KMS-11 (cell line): Measurements from ENCODE around the gene PRKG1.
"Not testable (repeated sequence)": the region's sequence is repeated elsewhere in the genome, so short reads cannot be mapped to it uniquely, and the experiment has no call there.

Source experiments
- H2AFZ ChIP-seq: fragments of 200-600 bp; sonication (generic); 2 replicates; pipeline ENCODE4 v1.6.1; 2016; ENCODE audit warnings: antibody characterized with exemption, mixed run types, low read depth
- H3K27ac ChIP-seq: fragments of 200-600 bp; sonication (generic); 2 replicates; pipeline ENCODE4 v1.6.1; 2016; ENCODE audit warnings: mild to moderate bottlenecking, mixed run types
- H3K27me3 ChIP-seq: fragments of 200-600 bp; sonication (generic); 2 replicates; pipeline ENCODE4 v1.6.1; 2017; ENCODE audit warnings: mild to moderate bottlenecking, low read depth, mixed run types, moderate library complexity; ENCODE audit not compliant: insufficient read depth
- H3K36me3 ChIP-seq: fragments of 200-600 bp; sonication (generic); 2 replicates; pipeline ENCODE4 v1.6.1; 2017; ENCODE audit warnings: mild to moderate bottlenecking, mixed run types; ENCODE audit not compliant: insufficient read depth
- H3K4me1 ChIP-seq: fragments of 200-600 bp; sonication (generic); 2 replicates; pipeline ENCODE4 v1.6.1; 2016; ENCODE audit warnings: mild to moderate bottlenecking, low read depth, mixed run types; ENCODE audit not compliant: poor library complexity, severe bottlenecking
- H3K4me2 ChIP-seq: fragments of 200-600 bp; sonication (generic); 2 replicates; pipeline ENCODE4 v1.7.0; 2016; ENCODE audit warnings: mild to moderate bottlenecking, mixed run types
- H3K4me3 ChIP-seq: fragments of 200-600 bp; sonication (generic); IDR thresholded peaks from 2 replicates; pipeline ENCODE4 v1.6.1; 2017; ENCODE audit warnings: low read depth, low read length, mixed read lengths; ENCODE audit not compliant: insufficient read depth
- H3K79me2 ChIP-seq: fragments of 200-600 bp; sonication (generic); 2 replicates; pipeline ENCODE4 v1.6.1; 2016; ENCODE audit warnings: low read depth, mixed run types; ENCODE audit not compliant: insufficient read depth
- H3K9ac ChIP-seq: fragments of 200-600 bp; sonication (generic); 2 replicates; pipeline ENCODE4 v1.6.1; 2016; ENCODE audit warnings: mild to moderate bottlenecking, mixed run types
- H4K20me1 ChIP-seq: fragments of 200-600 bp; sonication (generic); 2 replicates; pipeline ENCODE4 v1.6.1; 2016; ENCODE audit warnings: mild to moderate bottlenecking, mixed run types; ENCODE audit not compliant: insufficient read depth
- CTCF ChIP-seq: fragments of 200-600 bp; sonication (generic); conservative IDR thresholded peaks from 2 replicates; pipeline ENCODE4 v1.6.1; 2017; ENCODE audit warnings: low read depth, mild to moderate bottlenecking, antibody characterized with exemption, low read length, moderate library complexity, mixed read lengths

PRKG1 gene

DNA sequence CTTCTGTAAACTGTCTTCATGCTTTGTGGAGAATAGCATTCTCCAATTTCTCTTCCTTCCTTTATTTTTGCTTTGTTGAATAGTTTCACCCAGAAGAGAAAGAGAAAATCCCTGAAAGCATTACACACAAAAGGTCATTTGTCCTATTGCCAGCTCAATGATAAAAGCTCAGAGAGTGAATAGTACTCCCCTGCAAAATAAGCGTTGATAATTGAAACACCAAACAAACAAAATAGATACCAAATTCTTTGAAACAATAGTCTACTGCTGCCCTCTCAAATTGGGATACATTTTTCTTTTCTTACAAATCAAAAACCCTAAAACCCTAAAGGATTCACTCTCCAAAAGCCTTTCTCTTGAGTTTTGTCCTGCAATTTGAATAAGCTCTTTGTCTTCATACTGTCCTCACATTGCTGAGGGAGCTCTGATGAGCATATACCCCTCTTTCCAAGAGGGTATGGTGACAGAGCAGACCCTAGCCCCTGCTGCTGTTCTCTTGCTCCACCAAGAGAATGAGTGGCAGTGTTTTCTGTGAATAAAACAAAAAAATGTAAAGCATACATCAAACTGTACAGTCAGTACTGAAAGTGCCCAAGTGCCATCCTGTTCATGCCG, 490.7 kb downstream of the PRKG1 start:
- Histone ChIP-seq H3K79me2 (no peaks in the 10 kb centered on the region), H3K27ac (no peak overlapping the region), H3K4me1 (no peaks in the 10 kb centered on the region), H4K20me1 (no peaks in the 10 kb centered on the region), H3K36me3 (no peaks in the 10 kb centered on the region), H3K9ac (no peak overlapping the region), H3K27me3 (no peaks in the 10 kb centered on the region), H2AFZ (no peak overlapping the region), H3K4me2 (no peak overlapping the region), H3K4me3 (no peak overlapping the region)
- no peak for TF ChIP-seq CTCF

DNA sequence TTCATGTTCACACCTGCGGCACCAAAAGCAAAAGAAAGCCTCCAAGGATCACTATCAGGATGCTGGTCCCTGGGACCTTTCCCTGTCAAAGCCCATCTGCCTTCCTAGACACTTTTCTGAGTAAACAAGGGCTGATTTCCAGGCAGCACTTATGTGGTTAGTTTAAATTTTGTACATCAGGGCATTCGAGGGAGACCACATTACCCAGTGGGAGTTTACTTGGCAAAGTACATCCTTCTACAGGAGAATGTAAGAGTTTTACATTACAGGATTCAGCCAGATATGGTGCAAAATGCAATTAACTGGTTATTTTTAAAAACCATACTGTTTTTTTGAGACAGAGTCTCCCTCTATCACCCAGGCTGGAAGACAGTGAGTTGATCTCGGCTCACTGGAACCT, 493.0 kb downstream of the PRKG1 start:
- no peaks in the 10 kb centered on the region for H4K20me1 ChIP-seq
- no peak overlapping the region for H3K9ac ChIP-seq
- H3K4me3 ChIP-seq: no peak overlapping the region
- H3K27me3 ChIP-seq: no peaks in the 10 kb centered on the region
- TF ChIP-seq CTCF: no peak
- H3K27ac ChIP-seq: no peak overlapping the region
- no peak overlapping the region for H3K4me2 ChIP-seq
- no peaks in the 10 kb centered on the region for H3K36me3 ChIP-seq
- no peaks in the 10 kb centered on the region for H3K4me1 ChIP-seq
- H3K79me2 ChIP-seq: no peaks in the 10 kb centered on the region
- no peak overlapping the region for H2AFZ ChIP-seq

GRCh38 chr10:51569467-51569866, 495.2 kb downstream of the PRKG1 start:
- no peak for TF ChIP-seq CTCF

DNA sequence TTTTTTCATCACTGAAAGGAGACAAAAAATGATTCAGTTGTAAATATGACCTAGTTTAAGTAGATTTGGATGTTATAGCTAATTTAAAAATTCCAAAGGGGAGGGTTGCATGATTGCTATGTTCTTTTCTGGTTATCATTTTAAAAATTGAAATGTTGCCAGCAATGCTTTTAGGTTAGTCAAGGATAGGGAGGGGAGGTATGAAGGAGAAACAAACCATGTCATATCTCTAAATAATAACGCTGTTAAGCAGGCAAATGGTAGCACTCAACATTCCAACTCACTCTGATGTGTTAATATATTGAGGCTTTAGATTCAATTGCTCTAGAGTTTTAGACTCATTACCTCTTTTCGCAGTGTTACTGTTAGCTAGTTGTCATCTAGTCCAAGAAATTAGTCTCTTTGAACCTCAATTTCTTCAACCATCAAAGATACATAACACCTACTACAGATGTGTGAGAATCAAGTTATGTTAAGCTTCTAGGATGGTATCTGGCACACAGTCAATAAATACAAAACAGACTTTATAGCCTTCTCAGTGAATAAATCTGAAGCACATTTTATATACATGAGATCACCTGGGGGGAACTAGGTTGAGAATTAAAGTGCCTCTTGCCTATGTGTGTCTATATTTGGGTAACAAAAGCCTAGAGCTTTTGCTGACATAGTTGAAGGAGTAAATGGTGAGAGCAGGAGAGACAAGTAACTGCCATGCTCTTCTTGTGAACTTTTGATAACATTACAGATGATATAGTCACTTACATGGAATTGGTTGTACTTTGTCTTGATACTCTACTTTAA, 500.2 kb downstream of the PRKG1 start:
- Histone ChIP-seq H3K4me1 (no peaks in the 10 kb centered on the region), H3K27ac (no peak overlapping the region), H3K9ac (no peak overlapping the region), H4K20me1 (no peaks in the 10 kb centered on the region), H2AFZ (no peak overlapping the region), H3K4me2 (no peak overlapping the region), H3K4me3 (no peak overlapping the region), H3K36me3 (no peaks in the 10 kb centered on the region), H3K27me3 (no peaks in the 10 kb centered on the region), H3K79me2 (no peaks in the 10 kb centered on the region)
- TF ChIP-seq CTCF: no peak

More at GRCh38 chr10:51569467-51569866, 495.2 kb downstream of the PRKG1 start:
- Histone ChIP-seq H3K4me3 (no peak overlapping the region), H4K20me1 (no peaks in the 10 kb centered on the region), H3K27ac (no peak overlapping the region), H3K4me1 (no peaks in the 10 kb centered on the region), H3K79me2 (no peaks in the 10 kb centered on the region), H3K9ac (no peak overlapping the region), H3K27me3 (no peaks in the 10 kb centered on the region), H3K36me3 (no peaks in the 10 kb centered on the region), H2AFZ (no peak overlapping the region), H3K4me2 (no peak overlapping the region)

DNA sequence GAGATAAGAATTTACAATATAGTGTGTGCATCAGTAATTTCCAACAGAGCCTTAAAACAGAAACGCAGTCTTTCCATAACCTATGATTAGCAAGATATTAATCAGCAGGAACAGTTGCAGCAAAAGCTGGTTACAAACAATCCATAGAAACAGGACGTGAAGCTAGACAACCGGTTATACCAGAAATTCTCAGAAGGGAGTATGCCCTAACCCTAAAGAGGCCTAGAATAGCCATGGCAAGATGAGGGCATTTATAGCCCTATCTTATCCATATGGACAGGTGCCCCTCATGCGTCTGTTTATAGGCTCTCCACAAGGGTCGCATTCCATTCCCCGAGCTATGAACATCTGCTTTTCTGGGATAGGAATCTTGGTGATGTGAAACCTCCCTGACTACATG, 506.9 kb downstream of the PRKG1 start:
- not testable (repeated sequence) for H3K4me2 ChIP-seq, H3K27me3 ChIP-seq

More for the DNA sequence above, 506.9 kb downstream of the PRKG1 start:
- not testable (repeated sequence) for H3K4me3 ChIP-seq, H3K4me1 ChIP-seq, H3K36me3 ChIP-seq, H3K9ac ChIP-seq, H4K20me1 ChIP-seq, H3K27ac ChIP-seq, H3K79me2 ChIP-seq, H2AFZ ChIP-seq
